ENCODE results near the gene SPATA3. TPM values are rescaled to one million over a fixed set of nuclear protein-coding genes. Genes with fewer than 3 reads are reported as not detected.
A peak's percentile ranks its signal among the peaks of the same experiment; 100 is the strongest.

Gene SPATA3
- total RNA-seq, 2 experiments from 2014 or later: 1.1 to 1.3 TPM

- peaks cover 59% of the 10 kb centered on the region for H3K4me1 Mint-ChIP-seq
- peak overlapping the region; percentile 44 for H3K4me3 Mint-ChIP-seq
- peaks cover 6% of the 10 kb centered on the region for H3K27me3 Mint-ChIP-seq
- no peaks in the 10 kb centered on the region for H3K9me3 Mint-ChIP-seq (ENCODE audit: low read depth)
- H3K27ac Mint-ChIP-seq: peak overlapping the region; percentile 86
- intact Hi-C loops (cut with DNase I, micrococcal nuclease): loop anchor here (1.0 to 2.0 kb wide), 5 partner anchors 10 to 59 kb away; partner anchors contain the start of gene GPR55 (in 1 of the 2)
- H3K36me3 Mint-ChIP-seq (ENCODE audit: low read depth): no peaks in the 10 kb centered on the region
- ChIA-PET POLR2A (interaction anchor here (0.7 to 2.6 kb wide), 5 partner anchors 10 to 79 kb away, joined by 3 to 16 read pairs (median 6); no protein-coding TSS in a partner anchor), CTCF (interaction anchor here (0.6 to 6.1 kb wide), 30 partner anchors 10 to 186 kb away, joined by 3 to 186 read pairs (median 3); partner anchors contain the start of gene GPR55)
- ATAC-seq: peak; percentile 84
- peak; percentile 85 for DNase-seq
Observed at GRCh38 chr2:230984393-230985220, 11.3 kb upstream of the SPATA3 start.

GRCh38 chr2:230985519-230986231 lies 10.2 kb upstream of the SPATA3 start:
- peak overlapping the region; percentile 44 for H3K4me3 Mint-ChIP-seq
- CTCF ChIA-PET: interaction anchor here (0.6 to 6.1 kb wide), 24 partner anchors 11 to 187 kb away, joined by 3 to 186 read pairs (median 4); partner anchors contain the start of gene GPR55
- intact Hi-C loops (cut with DNase I, micrococcal nuclease): loop anchor here (2.0 kb wide), 3 partner anchors 31 to 137 kb away; partner anchors contain the start of gene PSMD1 (in 1 of the 2)
- POLR2A ChIA-PET: interaction anchor here (0.7 to 2.6 kb wide), 5 partner anchors 11 to 84 kb away, joined by 3 to 16 read pairs (median 6); no protein-coding TSS in a partner anchor
- DNase-seq (no peak), ATAC-seq (no peak)
- H3K36me3 Mint-ChIP-seq (ENCODE audit: low read depth): no peaks in the 10 kb centered on the region
- no peaks in the 10 kb centered on the region for H3K9me3 Mint-ChIP-seq (ENCODE audit: low read depth)
- peaks cover 6% of the 10 kb centered on the region for H3K27me3 Mint-ChIP-seq
- peak overlapping the region; percentile 77 for H3K27ac Mint-ChIP-seq
- peaks cover 52% of the 10 kb centered on the region for H3K4me1 Mint-ChIP-seq

- H3K36me3 Mint-ChIP-seq (ENCODE audit: low read depth): no peaks in the 10 kb centered on the region
- ChIA-PET POLR2A (interaction anchor here (2.6 kb wide), 1 partner anchor 81 kb away, joined by 16 read pairs; no protein-coding TSS in a partner anchor), CTCF (interaction anchor here (0.6 to 6.1 kb wide), 26 partner anchors 11 to 290 kb away, joined by 3 to 186 read pairs (median 5); partner anchors contain the start of gene GPR55)
- peak overlapping the region; percentile 67 for H3K4me3 Mint-ChIP-seq
- peak overlapping the region; percentile 37 for H3K27ac Mint-ChIP-seq
- no peaks in the 10 kb centered on the region for H3K9me3 Mint-ChIP-seq (ENCODE audit: low read depth)
- H3K4me1 Mint-ChIP-seq: peaks cover 44% of the 10 kb centered on the region
- DNase-seq (no peak), ATAC-seq (no peak)
- H3K27me3 Mint-ChIP-seq: peaks cover 10% of the 10 kb centered on the region
- intact Hi-C loops (cut with DNase I, micrococcal nuclease): loop anchor here (1.0 to 2.0 kb wide), 7 partner anchors 60 to 162 kb away; partner anchors contain the start of gene PSMD1 (in 1 of the 2)
Observed at GRCh38 chr2:230986520-230987136, 9.3 kb upstream of the SPATA3 start.

GRCh38 chr2:230987137-230988020 lies 8.5 kb upstream of the SPATA3 start:
- intact Hi-C loops (cut with DNase I, micrococcal nuclease): loop anchor here (1.0 to 2.0 kb wide), 7 partner anchors 61 to 163 kb away; partner anchors contain the start of gene PSMD1 (in 1 of the 2)
- H3K9me3 Mint-ChIP-seq (ENCODE audit: low read depth): no peaks in the 10 kb centered on the region
- ChIA-PET POLR2A (interaction anchor here (0.6 to 1.0 kb wide), 2 partner anchors 63 to 158 kb away, joined by 3 to 4 read pairs; no protein-coding TSS in a partner anchor), CTCF (interaction anchor here (0.6 to 6.1 kb wide), 44 partner anchors 12 to 499 kb away, joined by 3 to 186 read pairs (median 4); partner anchors contain the start of gene GPR55)
- peaks cover 16% of the 10 kb centered on the region for H3K27me3 Mint-ChIP-seq
- DNase-seq: peak; percentile 88
- peak; percentile 34 for ATAC-seq
- H3K36me3 Mint-ChIP-seq (ENCODE audit: low read depth): no peaks in the 10 kb centered on the region
- H3K4me3 Mint-ChIP-seq: peak overlapping the region; percentile 67
- no peak overlapping the region for H3K27ac Mint-ChIP-seq
- H3K4me1 Mint-ChIP-seq: peaks cover 36% of the 10 kb centered on the region

- ChIA-PET CTCF (interaction anchor here (6.1 kb wide), 1 partner anchor 88 kb away, joined by 186 read pairs; no protein-coding TSS in a partner anchor), POLR2A (no interaction called here)
- Mint-ChIP-seq H3K4me3 (no peak overlapping the region), H3K36me3 (ENCODE audit: low read depth) (no peaks in the 10 kb centered on the region), H3K4me1 (peaks cover 20% of the 10 kb centered on the region), H3K9me3 (ENCODE audit: low read depth) (no peaks in the 10 kb centered on the region), H3K27ac (no peak overlapping the region), H3K27me3 (peaks cover 19% of the 10 kb centered on the region)
- no peak for ATAC-seq
- DNase-seq: no peak
- intact Hi-C loops (cut with DNase I, micrococcal nuclease): no loop called here
Observed at GRCh38 chr2:230989731-230990130, 6.2 kb upstream of the SPATA3 start.

GRCh38 chr2:230990131-230990898 lies 5.6 kb upstream of the SPATA3 start:
- Mint-ChIP-seq H3K9me3 (ENCODE audit: low read depth) (no peaks in the 10 kb centered on the region), H3K36me3 (ENCODE audit: low read depth) (no peaks in the 10 kb centered on the region), H3K4me1 (peaks cover 14% of the 10 kb centered on the region), H3K27me3 (peaks cover 22% of the 10 kb centered on the region), H3K4me3 (no peak overlapping the region), H3K27ac (no peak overlapping the region)
- no peak for DNase-seq
- ATAC-seq: no peak
- POLR2A ChIA-PET: no interaction called here
- intact Hi-C loops (cut with DNase I, micrococcal nuclease): no loop called here
- CTCF ChIA-PET: interaction anchor here (0.6 kb wide), 1 partner anchor 87 kb away, joined by 3 read pairs; no protein-coding TSS in a partner anchor

- no peak overlapping the region for H3K4me3 Mint-ChIP-seq
- no peak overlapping the region for H3K27ac Mint-ChIP-seq
- H3K9me3 Mint-ChIP-seq (ENCODE audit: low read depth): no peaks in the 10 kb centered on the region
- no peaks in the 10 kb centered on the region for H3K36me3 Mint-ChIP-seq (ENCODE audit: low read depth)
- peaks cover 25% of the 10 kb centered on the region for H3K27me3 Mint-ChIP-seq
- H3K4me1 Mint-ChIP-seq: peaks cover 9% of the 10 kb centered on the region
- intact Hi-C loops (cut with DNase I, micrococcal nuclease): no loop called here
- ATAC-seq (no peak), DNase-seq (no peak)
- ChIA-PET CTCF (interaction anchor here (0.6 kb wide), 1 partner anchor 87 kb away, joined by 3 read pairs; no protein-coding TSS in a partner anchor), POLR2A (no interaction called here)
Observed at GRCh38 chr2:230990899-230991150, 5.1 kb upstream of the SPATA3 start.

GRCh38 chr2:230991598-230991997 lies 4.3 kb upstream of the SPATA3 start:
- intact Hi-C loops (cut with DNase I, micrococcal nuclease): no loop called here
- ChIA-PET POLR2A (no interaction called here), CTCF (interaction anchor here (0.8 to 1.5 kb wide), 4 partner anchors 87 to 167 kb away, joined by 3 to 4 read pairs (median 4); no protein-coding TSS in a partner anchor)
- Mint-ChIP-seq H3K36me3 (ENCODE audit: low read depth) (no peaks in the 10 kb centered on the region), H3K4me3 (no peak overlapping the region), H3K9me3 (ENCODE audit: low read depth) (peaks cover under 1% of the 10 kb centered on the region), H3K4me1 (peaks cover 5% of the 10 kb centered on the region), H3K27me3 (peaks cover 25% of the 10 kb centered on the region), H3K27ac (no peak overlapping the region)
- DNase-seq: no peak
- no peak for ATAC-seq

- Mint-ChIP-seq H3K4me3 (no peak overlapping the region), H3K27me3 (peaks cover 49% of the 10 kb centered on the region), H3K36me3 (ENCODE audit: low read depth) (no peaks in the 10 kb centered on the region), H3K4me1 (no peaks in the 10 kb centered on the region), H3K9me3 (ENCODE audit: low read depth) (peaks cover 7% of the 10 kb centered on the region), H3K27ac (no peak overlapping the region)
- intact Hi-C loops (cut with DNase I, micrococcal nuclease): no loop called here
- ATAC-seq (no peak), DNase-seq (no peak)
- ChIA-PET POLR2A (no interaction called here), CTCF (interaction anchor here (0.7 kb wide), 1 partner anchor 126 kb away, joined by 4 read pairs; no protein-coding TSS in a partner anchor)
Observed at GRCh38 chr2:230996661-230997060, 740 bp downstream of the SPATA3 start.

Data from activated CD4-positive, alpha-beta T cell treated with anti-CD3 and anti-CD28 coated beads for 36 hours (primary cell).